Thyroid gland (tissue), 4 donors: ENCODE measurements around the gene MACF1.

Experiments used
- POLR2A ChIP-seq, 2 donors: fragments of 450-650 bp; IDR thresholded peaks; one replicate each; pipeline ENCODE4 v1.6.1; 2017; ENCODE audit warnings: antibody characterized with exemption in 2 of 2, mild to moderate bottlenecking in 2 of 2, moderate library complexity in 1 of 2
- TF ChIP-seq, protein P1 (sequence below), 6 experiments: fragments of 200-600 bp in 3 of 6; fragments of 450-650 bp in 3 of 6; sonication (generic) in 3 of 6; IDR thresholded peaks; one replicate each; pipeline ENCODE4 v1.5.1; 2016 to 2019; ENCODE audit warnings: antibody characterized with exemption in 6 of 6, mild to moderate bottlenecking in 2 of 6, inconsistent platforms in 1 of 6, moderate library complexity in 1 of 6

DNA sequence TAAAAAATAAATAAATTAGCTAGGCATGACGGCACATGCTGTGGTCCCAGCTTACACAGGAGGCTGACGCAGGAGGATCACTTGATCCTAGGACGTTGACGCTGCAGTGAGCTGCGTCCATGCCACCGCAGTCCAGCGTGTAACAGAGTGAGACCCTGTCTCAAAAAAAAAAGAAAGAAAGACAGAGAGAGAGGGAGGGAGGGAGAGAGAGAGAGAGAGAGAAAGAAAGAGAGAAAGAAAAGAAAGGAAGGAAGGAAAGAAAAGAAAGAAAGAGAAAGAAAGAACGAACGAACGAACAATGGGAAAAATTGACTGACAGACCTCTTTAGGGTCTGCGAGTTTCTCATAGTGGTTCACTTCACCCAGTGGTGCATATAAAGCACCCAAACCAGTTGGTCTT is 189.2 kb downstream of the MACF1 start:
- TF ChIP-seq, protein P1, sequence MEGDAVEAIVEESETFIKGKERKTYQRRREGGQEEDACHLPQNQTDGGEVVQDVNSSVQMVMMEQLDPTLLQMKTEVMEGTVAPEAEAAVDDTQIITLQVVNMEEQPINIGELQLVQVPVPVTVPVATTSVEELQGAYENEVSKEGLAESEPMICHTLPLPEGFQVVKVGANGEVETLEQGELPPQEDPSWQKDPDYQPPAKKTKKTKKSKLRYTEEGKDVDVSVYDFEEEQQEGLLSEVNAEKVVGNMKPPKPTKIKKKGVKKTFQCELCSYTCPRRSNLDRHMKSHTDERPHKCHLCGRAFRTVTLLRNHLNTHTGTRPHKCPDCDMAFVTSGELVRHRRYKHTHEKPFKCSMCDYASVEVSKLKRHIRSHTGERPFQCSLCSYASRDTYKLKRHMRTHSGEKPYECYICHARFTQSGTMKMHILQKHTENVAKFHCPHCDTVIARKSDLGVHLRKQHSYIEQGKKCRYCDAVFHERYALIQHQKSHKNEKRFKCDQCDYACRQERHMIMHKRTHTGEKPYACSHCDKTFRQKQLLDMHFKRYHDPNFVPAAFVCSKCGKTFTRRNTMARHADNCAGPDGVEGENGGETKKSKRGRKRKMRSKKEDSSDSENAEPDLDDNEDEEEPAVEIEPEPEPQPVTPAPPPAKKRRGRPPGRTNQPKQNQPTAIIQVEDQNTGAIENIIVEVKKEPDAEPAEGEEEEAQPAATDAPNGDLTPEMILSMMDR (IDR thresholded peaks at IDR 0.05): no peak
- no peak for TF ChIP-seq POLR2A (IDR thresholded peaks at IDR 0.05)
